GM18951 (cell line): ENCODE data around the gene FAH.

Experiments
- POLR2A ChIP-seq: IDR thresholded peaks from 4 replicates; pipeline ENCODE4 v1.6.1; 2011; ENCODE audit warnings: mild to moderate bottlenecking; ENCODE audit not compliant: insufficient read length, insufficient read depth; ENCODE audit errors: extremely low read depth
- in situ Hi-C: fragments of 300-500 bp; cut with MboI; formaldehyde crosslinking; loops from one replicate; pipeline ENCODE4 v1.12.0; 2022; ENCODE audit warnings: low sequenced_read_pairs, mixed read lengths, inconsistent platforms; ENCODE audit not compliant: unreplicated experiment

FAH gene

GRCh38 chr15:80182611-80183261, 29.9 kb downstream of the FAH start:
- in situ Hi-C loops: no loop called here
- no peak for TF ChIP-seq POLR2A

GRCh38 chr15:80183306-80183705, 30.5 kb downstream of the FAH start:
- in situ Hi-C loops: no loop called here
- no peak for TF ChIP-seq POLR2A

DNA sequence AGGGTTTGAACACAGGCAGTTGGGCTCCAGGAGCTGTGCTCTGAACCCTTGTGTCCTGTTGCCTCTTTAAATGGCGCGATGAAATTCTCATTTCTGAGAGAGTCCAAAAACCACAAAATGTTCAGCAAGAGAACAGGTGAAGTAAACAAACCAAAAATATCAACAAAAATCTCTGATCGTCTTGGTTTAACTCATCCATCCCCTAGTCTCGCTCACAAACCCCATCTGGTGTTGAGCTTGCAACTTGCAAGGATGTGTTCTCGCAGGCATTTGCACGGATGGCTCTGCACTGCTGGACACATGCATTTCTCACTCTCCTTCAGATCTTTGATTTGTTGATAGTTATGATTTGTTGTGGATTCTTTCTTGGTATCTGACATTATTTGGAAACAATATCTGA, 31.1 kb downstream of the FAH start:
- in situ Hi-C loops: no loop called here
- TF ChIP-seq POLR2A: no peak

GRCh38 chr15:80184554-80184953, 31.8 kb downstream of the FAH start:
- TF ChIP-seq POLR2A: no peak
- in situ Hi-C loops: no loop called here

GRCh38 chr15:80185152-80185551, 32.4 kb downstream of the FAH start:
- in situ Hi-C loops: no loop called here
- no peak for TF ChIP-seq POLR2A

DNA sequence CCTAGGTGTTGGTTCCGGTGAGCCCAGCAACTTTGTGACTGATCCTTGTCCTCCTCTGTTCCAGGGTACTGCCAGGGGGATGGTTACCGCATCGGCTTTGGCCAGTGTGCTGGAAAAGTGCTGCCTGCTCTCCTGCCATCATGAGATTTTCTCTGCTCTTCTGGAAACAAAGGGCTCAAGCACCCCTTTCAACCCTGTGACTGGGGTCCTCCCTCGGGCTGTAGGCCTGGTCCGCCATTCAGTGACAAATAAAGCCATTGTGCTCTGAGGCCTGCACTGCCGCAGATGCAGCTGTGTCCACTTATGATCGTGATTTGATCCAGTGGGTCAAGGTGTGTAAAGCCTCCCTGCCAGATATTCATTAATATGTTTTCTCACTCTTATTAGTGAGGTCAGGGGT, 33.3 kb downstream of the FAH start:
- TF ChIP-seq POLR2A: no peak
- in situ Hi-C loops: no loop called here

DNA sequence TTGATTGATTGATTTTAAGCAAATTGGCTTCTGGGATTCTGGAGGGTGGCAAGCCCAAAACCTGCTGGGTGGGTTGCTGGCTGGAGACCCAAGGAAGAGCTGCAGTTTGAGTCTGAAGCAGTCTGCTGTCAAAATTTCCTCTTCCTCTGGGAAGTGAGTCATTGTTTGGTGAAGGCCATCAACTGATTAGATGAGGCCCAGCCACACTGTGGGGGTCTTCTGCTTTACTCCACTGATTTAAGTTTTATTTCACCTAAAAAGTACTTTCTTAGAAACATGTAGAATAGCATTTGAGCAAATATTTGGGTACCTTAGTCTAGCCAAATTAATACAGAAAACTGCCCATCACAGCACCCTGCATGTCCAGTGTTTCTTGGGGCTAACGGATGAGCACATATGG, 33.8 kb downstream of the FAH start:
- in situ Hi-C loops: no loop called here
- no peak for TF ChIP-seq POLR2A

GRCh38 chr15:80188251-80188650, 35.5 kb downstream of the FAH start:
- no peak for TF ChIP-seq POLR2A
- in situ Hi-C loops: no loop called here

DNA sequence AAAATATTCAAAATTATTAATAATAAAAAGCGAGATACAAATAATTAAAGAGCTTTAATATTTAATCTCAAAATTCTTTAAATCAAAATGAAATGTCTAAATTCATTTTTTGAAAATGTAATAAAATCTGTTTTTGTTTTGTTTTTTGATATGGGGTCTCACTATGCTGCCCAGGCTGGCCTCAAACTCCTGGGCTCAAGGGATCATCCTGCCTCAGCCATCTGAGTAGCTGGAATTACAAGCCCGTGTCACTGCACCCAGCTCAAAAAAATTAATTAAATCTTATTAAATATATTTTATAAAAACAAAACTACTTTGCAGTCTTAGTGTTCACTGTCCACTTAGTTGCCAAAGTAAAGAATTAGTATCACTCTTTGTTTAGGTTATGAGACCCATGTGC, 38.4 kb downstream of the FAH start:
- TF ChIP-seq POLR2A: no peak

GRCh38 chr15:80191897-80192595, 39.2 kb downstream of the FAH start:
- in situ Hi-C loops: no loop called here

More for the DNA sequence above, 38.4 kb downstream of the FAH start:
- in situ Hi-C loops: no loop called here

GRCh38 chr15:80194186-80194585, 41.4 kb downstream of the FAH start:
- in situ Hi-C loops: no loop called here
- no peak for TF ChIP-seq POLR2A

More at GRCh38 chr15:80191897-80192595, 39.2 kb downstream of the FAH start:
- TF ChIP-seq POLR2A: no peak

- in situ Hi-C loops: no loop called here
- TF ChIP-seq POLR2A: no peak
These were observed 42.1 kb downstream of the FAH start for GRCh38 chr15:80194914-80195313.

- in situ Hi-C loops: no loop called here
- no peak for TF ChIP-seq POLR2A
These were observed 46.6 kb downstream of the FAH start for GRCh38 chr15:80199366-80199765.

DNA sequence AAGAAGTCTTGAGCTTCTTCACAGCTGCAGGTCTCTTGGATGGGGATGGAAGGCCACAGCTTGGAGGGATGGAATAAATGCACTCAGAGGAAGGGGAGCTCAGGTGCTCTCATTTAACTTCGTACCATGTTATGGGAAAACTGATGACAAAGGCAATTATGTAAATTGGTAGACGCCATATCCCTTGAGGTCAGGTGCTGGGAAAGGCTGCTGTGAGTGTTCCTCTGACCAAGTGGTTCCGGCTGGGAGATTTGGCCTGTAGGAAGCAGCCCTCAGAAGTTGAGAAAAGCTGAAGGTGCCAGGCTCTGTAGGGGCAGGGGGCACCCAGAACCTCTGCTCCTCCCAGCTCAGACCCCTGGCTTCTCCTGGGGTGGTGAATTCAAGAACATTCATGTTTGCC, 47.1 kb downstream of the FAH start:
- TF ChIP-seq POLR2A: no peak
- in situ Hi-C loops: no loop called here
